Hepatocyte (in vitro differentiated cells): ENCODE measurements around the gene GTPBP1. TPM values are rescaled to one million over a fixed set of nuclear protein-coding genes. Genes with fewer than 3 reads are reported as not detected.

Source experiments
- DNase-seq: peaks from one replicate; pipeline ENCODE4 v3.0.0-alpha.2; 2016; ENCODE audit warnings: low spot score
- H2AFZ ChIP-seq: fragments of 200-600 bp; sonication (generic); 2 replicates; pipeline ENCODE4 v1.6.0; 2016; ENCODE audit warnings: antibody characterized with exemption, mild to moderate bottlenecking
- H3K27ac ChIP-seq: fragments of 200-600 bp; sonication (generic); 2 replicates; pipeline ENCODE4 v1.5.1; 2016; ENCODE audit warnings: mild to moderate bottlenecking
- H3K27me3 ChIP-seq: fragments of 200-600 bp; sonication (generic); 2 replicates; pipeline ENCODE4 v1.6.1; 2016
- H3K36me3 ChIP-seq: fragments of 200-600 bp; sonication (generic); replicated peaks from 2 replicates; pipeline ENCODE4 v1.5.1; 2016; ENCODE audit warnings: low read depth; ENCODE audit not compliant: insufficient read depth
- H3K4me1 ChIP-seq: fragments of 200-600 bp; sonication (generic); 2 replicates; pipeline ENCODE4 v1.5.1; 2016; ENCODE audit warnings: mild to moderate bottlenecking, moderate library complexity; ENCODE audit not compliant: insufficient read depth
- H3K4me2 ChIP-seq: fragments of 200-600 bp; sonication (generic); 2 replicates; pipeline ENCODE4 v1.6.0; 2016
- H3K4me3 ChIP-seq: fragments of 200-600 bp; sonication (generic); 2 replicates; pipeline ENCODE4 v1.5.1; 2016; ENCODE audit warnings: mild to moderate bottlenecking
- H3K79me2 ChIP-seq: fragments of 200-600 bp; sonication (generic); 2 replicates; pipeline ENCODE4 v1.6.0; 2017; ENCODE audit warnings: mild to moderate bottlenecking
- H3K9me2 ChIP-seq: fragments of 200-600 bp; sonication (generic); replicated peaks from 2 replicates; pipeline ENCODE4 v1.6.0; 2017; ENCODE audit warnings: mild to moderate bottlenecking; ENCODE audit not compliant: insufficient read depth
- H3K9me3 ChIP-seq: fragments of 200-600 bp; sonication (generic); 2 replicates; pipeline ENCODE4 v1.5.1; 2016; ENCODE audit warnings: low read depth, mild to moderate bottlenecking
- H4K20me1 ChIP-seq: fragments of 200-600 bp; sonication (generic); 2 replicates; pipeline ENCODE4 v1.6.0; 2016; ENCODE audit warnings: mild to moderate bottlenecking; ENCODE audit not compliant: insufficient read depth, poor library complexity, severe bottlenecking
- EZH2 ChIP-seq: fragments of 200-600 bp; sonication (generic); IDR thresholded peaks from 2 replicates; pipeline ENCODE4 v1.6.1; 2016; ENCODE audit warnings: antibody characterized with exemption, mild to moderate bottlenecking, borderline replicate concordance
- EZH2phosphoT487 ChIP-seq: fragments of 200-600 bp; sonication (generic); IDR thresholded peaks from one replicate; pipeline ENCODE4 v1.6.1; 2018; ENCODE audit warnings: antibody characterized with exemption, mild to moderate bottlenecking, low read depth, moderate library complexity; ENCODE audit not compliant: unreplicated experiment, severe bottlenecking
- WGBS: methylation state at CpG from one replicate; pipeline ENCODE4 v1.1.6; 2016; ENCODE audit warnings: low lambda C conversion rate; ENCODE audit errors: missing lambda C conversion rate; 5-methylcytosine and 5-hydroxymethylcytosine counted together
- polyA plus RNA-seq: library from polyadenylated mRNA; unstranded; fragments of >200 nt; fragmentation: Nextera tagmentation; extraction: Ambion mirVana; gene quantifications from 2 replicates; pipeline ENCODE4 v1.2.1, GENCODE V29; 2016
- total RNA-seq: library from RNA; depleted of rRNA; stranded (reverse); fragments of >200 nt; gene quantifications from 2 replicates; pipeline ENCODE4 v1.2.3, GENCODE V29; 2014
- TF ChIP-seq, protein P1 (sequence below): fragments of 200-600 bp; sonication (generic); IDR thresholded peaks from 2 replicates; pipeline ENCODE4 v1.5.1; 2016; ENCODE audit warnings: antibody characterized with exemption, mild to moderate bottlenecking; ENCODE audit not compliant: poor library complexity

Gene GTPBP1
- total and polyA plus RNA-seq, 2 experiments from 2014 or later: 28.6 to 36.8 TPM

- no peak for DNase-seq
- no peak overlapping the region for H2AFZ ChIP-seq
- H3K27ac ChIP-seq: no peak overlapping the region
- no peak overlapping the region for H3K4me2 ChIP-seq
- no peaks in the 10 kb centered on the region for H3K27me3 ChIP-seq
- H3K9me3 ChIP-seq: no peaks in the 10 kb centered on the region
- 83% methylated on average over 20 of the region's 20 CpGs for WGBS
- no peaks in the 10 kb centered on the region for H3K9me2 ChIP-seq
- peaks cover 4% of the 10 kb centered on the region for H3K4me1 ChIP-seq
- H3K4me3 ChIP-seq: no peak overlapping the region
- no peak for TF ChIP-seq EZH2
- TF ChIP-seq EZH2phosphoT487: no peak
- TF ChIP-seq, protein P1, sequence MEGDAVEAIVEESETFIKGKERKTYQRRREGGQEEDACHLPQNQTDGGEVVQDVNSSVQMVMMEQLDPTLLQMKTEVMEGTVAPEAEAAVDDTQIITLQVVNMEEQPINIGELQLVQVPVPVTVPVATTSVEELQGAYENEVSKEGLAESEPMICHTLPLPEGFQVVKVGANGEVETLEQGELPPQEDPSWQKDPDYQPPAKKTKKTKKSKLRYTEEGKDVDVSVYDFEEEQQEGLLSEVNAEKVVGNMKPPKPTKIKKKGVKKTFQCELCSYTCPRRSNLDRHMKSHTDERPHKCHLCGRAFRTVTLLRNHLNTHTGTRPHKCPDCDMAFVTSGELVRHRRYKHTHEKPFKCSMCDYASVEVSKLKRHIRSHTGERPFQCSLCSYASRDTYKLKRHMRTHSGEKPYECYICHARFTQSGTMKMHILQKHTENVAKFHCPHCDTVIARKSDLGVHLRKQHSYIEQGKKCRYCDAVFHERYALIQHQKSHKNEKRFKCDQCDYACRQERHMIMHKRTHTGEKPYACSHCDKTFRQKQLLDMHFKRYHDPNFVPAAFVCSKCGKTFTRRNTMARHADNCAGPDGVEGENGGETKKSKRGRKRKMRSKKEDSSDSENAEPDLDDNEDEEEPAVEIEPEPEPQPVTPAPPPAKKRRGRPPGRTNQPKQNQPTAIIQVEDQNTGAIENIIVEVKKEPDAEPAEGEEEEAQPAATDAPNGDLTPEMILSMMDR: no peak
- no peaks in the 10 kb centered on the region for H3K36me3 ChIP-seq
- no peaks in the 10 kb centered on the region for H4K20me1 ChIP-seq
- H3K79me2 ChIP-seq: no peaks in the 10 kb centered on the region
Measured at GRCh38 chr22:38761202-38762162, 55.7 kb downstream of the GTPBP1 start.

DNA sequence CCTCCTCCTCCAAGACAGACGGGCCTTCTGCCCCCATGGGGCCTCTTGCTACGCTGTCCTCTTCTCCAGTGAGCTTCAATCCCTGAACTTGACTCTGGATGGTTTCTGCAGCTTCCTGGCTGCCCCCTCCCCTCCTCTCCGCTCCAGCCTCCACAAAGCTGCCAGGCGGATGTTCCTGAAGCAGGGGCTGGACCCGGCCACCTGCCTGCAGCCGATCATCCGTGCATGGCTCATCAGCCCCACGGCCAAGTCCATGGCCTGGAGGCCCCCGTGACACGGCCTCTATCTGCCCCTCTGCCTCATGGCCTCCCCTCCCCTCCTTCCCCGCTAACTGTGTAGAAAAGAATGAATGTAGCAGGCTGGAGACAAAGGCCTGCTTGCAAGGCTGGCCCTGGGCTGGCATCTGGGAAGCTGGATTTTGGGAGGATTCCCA is 56.8 kb downstream of the GTPBP1 start:
- Histone ChIP-seq H3K79me2 (no peaks in the 10 kb centered on the region), H2AFZ (no peak overlapping the region), H4K20me1 (no peaks in the 10 kb centered on the region), H3K27me3 (no peaks in the 10 kb centered on the region), H3K4me2 (no peak overlapping the region), H3K27ac (no peak overlapping the region), H3K36me3 (no peaks in the 10 kb centered on the region), H3K4me3 (no peak overlapping the region), H3K9me2 (no peaks in the 10 kb centered on the region), H3K4me1 (no peaks in the 10 kb centered on the region), H3K9me3 (no peaks in the 10 kb centered on the region)
- 82% methylated on average over 10 of the region's 11 CpGs for WGBS
- no peak for DNase-seq
- no peak for TF ChIP-seq EZH2
- TF ChIP-seq, protein P1: no peak
- no peak for TF ChIP-seq EZH2phosphoT487

- Histone ChIP-seq H3K9me2 (no peaks in the 10 kb centered on the region), H2AFZ (no peak overlapping the region), H3K36me3 (no peaks in the 10 kb centered on the region), H3K9me3 (no peaks in the 10 kb centered on the region), H3K4me3 (no peak overlapping the region), H3K27ac (no peak overlapping the region), H3K4me2 (no peak overlapping the region), H3K27me3 (no peaks in the 10 kb centered on the region), H3K4me1 (no peaks in the 10 kb centered on the region), H4K20me1 (no peaks in the 10 kb centered on the region), H3K79me2 (no peaks in the 10 kb centered on the region)
- TF ChIP-seq, protein P1: peak; percentile 64
- TF ChIP-seq EZH2: no peak
- WGBS: 52% methylated on average over 14 of the region's 14 CpGs
- DNase-seq: peak; percentile 88
Measured at GRCh38 chr22:38766076-38766777, 60.5 kb downstream of the GTPBP1 start.
